GM13977 (cell line): ENCODE data around the gene TIAM1.

Source experiments
- DNase-seq: peaks from one replicate; pipeline ENCODE4 v3.0.0; 2012; ENCODE audit warnings: low spot score
- in situ Hi-C: fragments of 300-500 bp; cut with MboI; formaldehyde crosslinking; loops from one replicate; pipeline ENCODE4 v1.12.0; 2022; ENCODE audit warnings: low sequenced_read_pairs, low pct_unique_long_range_greater_than_20kb, mixed read lengths, inconsistent platforms; ENCODE audit not compliant: unreplicated experiment
- TF ChIP-seq, protein P1 (sequence below): IDR thresholded peaks from 2 replicates; pipeline ENCODE4 v1.5.1; 2012; ENCODE audit warnings: mild to moderate bottlenecking, control low read depth; ENCODE audit not compliant: insufficient read depth; ENCODE audit errors: extremely low read depth, missing control alignments

The TIAM1 gene

DNA sequence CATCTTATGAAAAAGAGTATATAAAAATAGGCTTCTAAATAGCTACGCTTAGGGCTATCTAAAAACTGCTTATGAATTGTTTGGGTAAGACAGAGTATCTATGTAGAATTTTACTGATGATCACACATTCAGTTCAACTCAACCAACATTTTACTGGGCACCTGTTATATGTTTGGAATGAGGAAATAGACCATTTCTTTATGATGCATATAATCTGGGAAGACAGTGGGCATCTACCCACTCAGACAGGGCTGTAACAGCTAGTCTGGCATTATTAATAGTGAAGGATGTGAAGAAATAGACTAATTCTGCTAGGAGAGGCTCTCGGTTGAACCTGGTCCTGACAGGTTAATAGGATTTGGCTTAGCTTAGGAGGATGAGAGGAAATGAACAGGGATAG lies 56.9 kb downstream of the TIAM1 start:
- in situ Hi-C loops: no loop called here
- TF ChIP-seq, protein P1, sequence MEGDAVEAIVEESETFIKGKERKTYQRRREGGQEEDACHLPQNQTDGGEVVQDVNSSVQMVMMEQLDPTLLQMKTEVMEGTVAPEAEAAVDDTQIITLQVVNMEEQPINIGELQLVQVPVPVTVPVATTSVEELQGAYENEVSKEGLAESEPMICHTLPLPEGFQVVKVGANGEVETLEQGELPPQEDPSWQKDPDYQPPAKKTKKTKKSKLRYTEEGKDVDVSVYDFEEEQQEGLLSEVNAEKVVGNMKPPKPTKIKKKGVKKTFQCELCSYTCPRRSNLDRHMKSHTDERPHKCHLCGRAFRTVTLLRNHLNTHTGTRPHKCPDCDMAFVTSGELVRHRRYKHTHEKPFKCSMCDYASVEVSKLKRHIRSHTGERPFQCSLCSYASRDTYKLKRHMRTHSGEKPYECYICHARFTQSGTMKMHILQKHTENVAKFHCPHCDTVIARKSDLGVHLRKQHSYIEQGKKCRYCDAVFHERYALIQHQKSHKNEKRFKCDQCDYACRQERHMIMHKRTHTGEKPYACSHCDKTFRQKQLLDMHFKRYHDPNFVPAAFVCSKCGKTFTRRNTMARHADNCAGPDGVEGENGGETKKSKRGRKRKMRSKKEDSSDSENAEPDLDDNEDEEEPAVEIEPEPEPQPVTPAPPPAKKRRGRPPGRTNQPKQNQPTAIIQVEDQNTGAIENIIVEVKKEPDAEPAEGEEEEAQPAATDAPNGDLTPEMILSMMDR: no peak
- no peak for DNase-seq

DNA sequence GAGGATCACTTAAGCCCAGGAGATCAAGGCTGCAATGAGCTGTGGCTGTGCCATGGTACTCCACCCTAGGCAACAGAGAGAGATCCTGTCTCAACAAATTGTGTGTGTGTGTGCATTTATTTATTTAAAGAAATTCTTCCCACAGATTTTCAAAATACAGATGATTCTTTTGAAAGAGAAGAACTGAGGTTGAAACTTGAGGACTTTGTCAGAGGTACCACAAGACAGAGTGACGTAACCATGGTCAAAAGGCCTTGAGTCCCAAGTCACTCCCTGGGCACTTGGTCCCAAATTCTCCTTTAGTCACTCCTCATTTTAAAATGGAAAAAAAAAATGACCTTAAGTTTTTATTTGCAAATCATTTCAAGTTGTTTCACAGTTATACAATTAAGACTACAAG lies 57.4 kb downstream of the TIAM1 start:
- no peak for DNase-seq
- in situ Hi-C loops: no loop called here

DNA sequence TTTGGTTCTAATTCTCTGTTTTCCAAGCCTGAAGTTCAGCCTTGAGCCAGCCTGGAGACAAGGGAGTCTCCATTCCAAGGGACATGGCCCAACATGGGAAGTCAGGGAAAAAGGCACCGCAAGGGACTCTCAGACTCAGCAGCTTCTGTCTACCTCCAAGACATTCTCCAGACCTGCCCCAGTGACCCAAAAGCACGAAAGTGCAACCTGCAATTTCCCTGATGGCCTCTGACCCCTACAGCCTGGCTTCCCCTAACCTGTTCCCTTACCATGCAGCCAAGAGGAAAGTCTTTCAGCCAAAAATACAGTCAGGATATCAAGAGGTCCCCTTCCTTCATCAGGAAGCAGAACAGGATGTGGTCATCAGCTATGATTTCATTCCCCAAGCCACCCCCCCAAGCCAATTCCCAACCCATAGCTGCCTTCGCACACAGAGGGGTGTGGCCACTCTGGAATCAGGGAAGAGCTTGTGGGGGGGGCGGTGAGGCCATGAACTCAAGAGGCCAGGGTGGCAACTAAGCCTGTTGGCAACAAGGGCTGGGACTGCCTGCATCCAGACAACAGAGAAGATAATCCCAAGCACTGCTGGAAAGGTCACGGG lies 59.2 kb downstream of the TIAM1 start:
- DNase-seq: no peak
- in situ Hi-C loops: no loop called here
- TF ChIP-seq, protein P1: no peak

More for the DNA sequence above, 57.4 kb downstream of the TIAM1 start:
- TF ChIP-seq, protein P1: no peak

DNA sequence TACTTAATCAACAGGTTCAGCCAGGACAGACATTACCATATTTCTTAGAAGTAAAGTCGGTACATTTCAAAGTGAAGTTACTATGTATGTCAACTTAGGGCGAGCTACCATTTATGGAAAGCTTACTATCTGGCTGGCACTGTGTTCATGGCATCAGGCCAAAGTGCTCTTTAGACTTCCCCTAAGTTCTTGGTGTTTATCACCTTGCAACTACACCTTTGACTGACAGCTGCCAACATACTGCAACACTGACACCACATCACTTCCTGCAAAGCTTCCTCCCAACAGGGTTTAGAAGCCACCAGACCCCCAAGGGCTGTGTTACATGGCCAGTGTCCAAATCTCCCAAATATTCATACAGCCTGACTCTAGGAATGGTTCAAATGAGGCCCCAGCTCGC lies 61.0 kb downstream of the TIAM1 start:
- DNase-seq: no peak

DNA sequence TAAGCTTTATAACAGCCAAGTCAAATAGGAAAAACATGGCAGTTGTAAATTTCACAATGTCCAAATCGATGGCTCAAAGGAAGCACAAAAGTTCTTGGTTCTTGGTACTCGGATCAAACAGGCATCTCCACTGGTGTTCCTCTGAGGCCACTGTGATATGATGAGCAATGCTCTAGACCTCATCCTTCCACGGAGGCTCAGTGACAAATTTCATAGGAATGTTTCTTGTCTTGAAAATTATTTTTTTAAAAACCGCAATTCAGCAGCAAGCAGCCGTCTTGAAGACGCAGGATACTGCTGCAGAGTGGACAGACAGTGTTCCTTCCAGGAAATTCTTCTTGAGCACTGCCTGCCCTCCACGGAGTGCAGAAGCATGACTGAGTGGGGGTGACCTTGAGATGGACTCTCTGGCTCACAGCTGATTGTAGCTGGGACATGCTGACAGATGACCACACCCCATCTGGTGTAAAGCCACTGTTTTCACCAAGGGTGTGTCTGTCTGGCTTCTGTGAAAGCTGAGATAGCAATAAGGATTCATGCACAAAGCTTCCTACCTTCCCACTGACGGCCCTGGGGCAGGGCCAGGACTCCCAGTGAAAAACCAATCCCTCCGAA lies 61.9 kb downstream of the TIAM1 start:
- DNase-seq: no peak
- TF ChIP-seq, protein P1: no peak
- in situ Hi-C loops: no loop called here

More for the DNA sequence above, 61.0 kb downstream of the TIAM1 start:
- TF ChIP-seq, protein P1: no peak
- in situ Hi-C loops: no loop called here

DNA sequence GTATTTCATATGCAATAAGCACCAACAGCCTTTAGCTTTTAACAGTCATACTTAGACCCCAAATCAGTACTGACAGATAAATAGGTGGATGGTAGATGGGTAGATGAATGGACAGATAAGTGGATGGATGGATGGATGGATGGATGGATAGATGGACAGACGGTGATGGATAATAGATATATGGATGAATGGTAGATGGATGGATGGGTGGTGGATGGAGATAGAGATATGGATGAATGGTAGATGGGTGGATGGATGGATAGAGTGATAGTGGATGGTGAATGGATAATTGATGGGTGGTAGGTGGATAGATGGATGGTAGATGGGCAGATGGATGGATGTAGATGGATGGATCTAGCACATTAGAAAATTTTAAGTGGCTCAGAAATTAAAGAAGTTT lies 62.5 kb downstream of the TIAM1 start:
- DNase-seq: no peak
- TF ChIP-seq, protein P1: no peak
- in situ Hi-C loops: no loop called here
